HepG2 (cell line): ENCODE data around the gene ALDH18A1. TPM values are rescaled to one million over a fixed set of nuclear protein-coding genes. Genes with fewer than 3 reads are reported as not detected.

Source experiments
- AGO1 ChIP-seq: fragments of 200-400 bp; formaldehyde crosslinking; IDR thresholded peaks from 2 replicates; pipeline ENCODE4 v1.6.1; 2017; ENCODE audit warnings: mild to moderate bottlenecking, low read depth, low read length, moderate library complexity; ENCODE audit not compliant: poor library complexity, severe bottlenecking
- DMAP1 ChIP-seq: IDR thresholded peaks from 2 replicates; pipeline ENCODE4 v1.6.1; 2016
- ELF1 ChIP-seq: sonication (generic); formaldehyde crosslinking; IDR thresholded peaks from 2 replicates; pipeline ENCODE4 v1.4.0; 2020; ENCODE audit warnings: missing genetic modification reagents
- SMARCE1 ChIP-seq: fragments of 450-650 bp; IDR thresholded peaks from 2 replicates; pipeline ENCODE4 v1.6.1; 2017; ENCODE audit warnings: borderline replicate concordance
- SOX6 ChIP-seq, 2 experiments: fragments of 450-650 bp in 1 of 2; sonication (generic) in 1 of 2; formaldehyde crosslinking in 1 of 2; IDR thresholded peaks; 2 replicates each; pipeline versions ENCODE4 v1.4.0 to v1.6.1; 2017 to 2020; ENCODE audit warnings: antibody characterized with exemption in 1 of 2, mild to moderate bottlenecking in 1 of 2, missing genetic modification reagents in 1 of 2
- ZFP41 ChIP-seq: sonication (generic); formaldehyde crosslinking; IDR thresholded peaks from 2 replicates; pipeline ENCODE4 v1.4.0; 2020; ENCODE audit warnings: mild to moderate bottlenecking, missing genetic modification reagents, borderline replicate concordance
- ZNF333 ChIP-seq: sonication (generic); formaldehyde crosslinking; IDR thresholded peaks from 2 replicates; pipeline ENCODE4 v1.4.0; 2020; ENCODE audit warnings: mild to moderate bottlenecking, missing genetic modification reagents, borderline replicate concordance
- ZNF556 ChIP-seq: sonication (generic); formaldehyde crosslinking; IDR thresholded peaks from 2 replicates; pipeline ENCODE4 v1.4.0; 2020; ENCODE audit warnings: mild to moderate bottlenecking, missing genetic modification reagents, borderline replicate concordance
- ZNF766 ChIP-seq: sonication (generic); formaldehyde crosslinking; IDR thresholded peaks from 2 replicates; pipeline ENCODE4 v1.5.0; 2020; ENCODE audit warnings: missing genetic modification reagents, borderline replicate concordance
- ZNF883 ChIP-seq: sonication (generic); formaldehyde crosslinking; IDR thresholded peaks from 2 replicates; pipeline ENCODE4 v1.5.1; 2020; ENCODE audit warnings: mild to moderate bottlenecking, missing genetic modification reagents; ENCODE audit errors: not compliant biosample characterization
- polyA plus RNA-seq, 8 experiments: library from polyadenylated mRNA; depleted of rRNA in 3 of 8; stranded (reverse) in 7 of 8; unstranded in 1 of 8; fragments of >200 nt; fragmentation: Illumina TruSeq in 4 of 8; extraction: Trizol in 4 of 8; gene quantifications; 2 replicates each; pipeline versions ENCODE4 v1.2.1 to v1.2.3, GENCODE V29; 2011 to 2016; ENCODE audit warnings: low read depth in 4 of 8, missing spikeins in 1 of 8, mixed read lengths in 1 of 8; ENCODE audit not compliant: insufficient read depth in 1 of 8
- total RNA-seq, 5 experiments: library from RNA; depleted of rRNA; stranded (reverse); fragments of >200 nt; fragmentation: Illumina TruSeq; extraction: Trizol; gene quantifications; 2 replicates each; pipeline ENCODE4 v1.2.3, GENCODE V29; 2016; ENCODE audit warnings: low read depth in 1 of 5
- TF ChIP-seq, protein P1 (sequence below): fragments of 450-650 bp; IDR thresholded peaks from 2 replicates; pipeline ENCODE4 v1.6.1; 2017
- TF ChIP-seq, protein P2 (sequence below): sonication (generic); formaldehyde crosslinking; IDR thresholded peaks from 2 replicates; pipeline ENCODE4 v1.4.0; 2020; ENCODE audit warnings: missing genetic modification reagents, mild to moderate bottlenecking, borderline replicate concordance
- TF ChIP-seq, protein P3 (sequence below): sonication (generic); formaldehyde crosslinking; IDR thresholded peaks from 2 replicates; pipeline ENCODE4 v1.4.0; 2020; ENCODE audit warnings: mild to moderate bottlenecking, missing genetic modification reagents
- TF ChIP-seq, protein P4 (sequence below): IDR thresholded peaks from 2 replicates; pipeline ENCODE4 v1.6.1; 2016; ENCODE audit warnings: low read depth, control low read depth
- TF ChIP-seq, protein P5 (sequence below): sonication (generic); formaldehyde crosslinking; IDR thresholded peaks from 2 replicates; pipeline ENCODE4 v1.4.0; 2020; ENCODE audit warnings: missing genetic modification reagents
- TF ChIP-seq, protein P6 (sequence below): fragments of 450-650 bp; IDR thresholded peaks from 2 replicates; pipeline ENCODE4 v1.6.1; 2017; ENCODE audit warnings: mild to moderate bottlenecking

ALDH18A1 gene
- total and polyA plus RNA-seq, 2 of the 13 experiments (the other 11 are each of a cell fraction or from before 2014, with no cell fraction given) = 180 to 263 TPM

DNA sequence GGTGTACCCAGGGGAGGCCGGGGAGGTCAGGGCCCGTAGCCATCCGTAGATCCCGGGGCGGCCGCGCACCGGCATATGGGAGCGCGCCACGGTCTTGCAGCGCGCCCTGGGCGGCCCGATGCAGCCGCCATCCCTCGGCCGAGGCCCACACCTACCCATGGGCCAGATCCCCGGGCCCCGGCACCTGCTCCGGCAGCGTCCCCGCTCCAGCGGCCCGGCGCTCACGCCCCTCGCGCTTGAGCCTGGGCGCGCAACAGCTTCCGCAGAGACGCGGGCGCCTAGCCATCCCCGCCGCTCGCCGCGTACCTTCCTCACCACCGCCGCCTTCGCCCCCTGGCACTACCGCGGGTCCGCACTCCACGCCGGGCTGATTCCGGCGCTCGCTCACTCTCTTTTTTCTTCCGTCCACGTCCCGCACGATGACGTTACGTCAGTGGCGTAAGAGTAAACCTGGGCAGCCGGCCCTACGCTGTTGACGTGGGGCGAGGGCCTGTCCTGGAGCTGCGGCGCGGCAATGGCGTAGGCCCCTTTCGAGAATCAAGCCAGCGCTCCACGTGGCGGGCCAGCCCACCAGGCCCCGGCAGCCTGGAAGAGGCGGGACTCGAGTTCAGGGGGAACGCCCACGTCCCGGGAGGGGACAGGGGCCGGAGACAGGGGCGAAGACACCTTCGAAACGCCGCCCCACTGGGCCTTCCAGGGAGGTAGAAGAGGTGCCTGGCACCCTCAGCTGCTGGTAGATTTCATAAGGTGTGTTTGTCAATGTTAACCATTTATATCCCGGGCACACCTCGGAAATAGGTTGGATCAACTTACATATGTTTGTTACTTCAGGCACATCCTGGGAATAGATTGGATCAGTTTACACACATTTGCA is at the start of gene ALDH18A1 (continued):
- TF ChIP-seq, protein P1, sequence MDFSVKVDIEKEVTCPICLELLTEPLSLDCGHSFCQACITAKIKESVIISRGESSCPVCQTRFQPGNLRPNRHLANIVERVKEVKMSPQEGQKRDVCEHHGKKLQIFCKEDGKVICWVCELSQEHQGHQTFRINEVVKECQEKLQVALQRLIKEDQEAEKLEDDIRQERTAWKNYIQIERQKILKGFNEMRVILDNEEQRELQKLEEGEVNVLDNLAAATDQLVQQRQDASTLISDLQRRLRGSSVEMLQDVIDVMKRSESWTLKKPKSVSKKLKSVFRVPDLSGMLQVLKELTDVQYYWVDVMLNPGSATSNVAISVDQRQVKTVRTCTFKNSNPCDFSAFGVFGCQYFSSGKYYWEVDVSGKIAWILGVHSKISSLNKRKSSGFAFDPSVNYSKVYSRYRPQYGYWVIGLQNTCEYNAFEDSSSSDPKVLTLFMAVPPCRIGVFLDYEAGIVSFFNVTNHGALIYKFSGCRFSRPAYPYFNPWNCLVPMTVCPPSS = no peak
- TF ChIP-seq ZNF333 (CRISPR knock-in tag) = peak; percentile 43; the same call in 1 of the 2 replicates
- TF ChIP-seq SMARCE1 = no peak
- TF ChIP-seq, protein P2, sequence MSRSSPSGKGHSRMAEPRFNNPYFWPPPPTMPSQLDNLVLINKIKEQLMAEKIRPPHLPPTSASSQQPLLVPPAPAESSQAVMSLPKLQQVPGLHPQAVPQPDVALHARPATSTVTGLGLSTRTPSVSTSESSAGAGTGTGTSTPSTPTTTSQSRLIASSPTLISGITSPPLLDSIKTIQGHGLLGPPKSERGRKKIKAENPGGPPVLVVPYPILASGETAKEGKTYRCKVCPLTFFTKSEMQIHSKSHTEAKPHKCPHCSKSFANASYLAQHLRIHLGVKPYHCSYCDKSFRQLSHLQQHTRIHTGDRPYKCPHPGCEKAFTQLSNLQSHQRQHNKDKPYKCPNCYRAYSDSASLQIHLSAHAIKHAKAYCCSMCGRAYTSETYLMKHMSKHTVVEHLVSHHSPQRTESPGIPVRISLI (CRISPR knock-in tag) = no peak; the same call in 1 of the 2 replicates
- TF ChIP-seq, protein P3, sequence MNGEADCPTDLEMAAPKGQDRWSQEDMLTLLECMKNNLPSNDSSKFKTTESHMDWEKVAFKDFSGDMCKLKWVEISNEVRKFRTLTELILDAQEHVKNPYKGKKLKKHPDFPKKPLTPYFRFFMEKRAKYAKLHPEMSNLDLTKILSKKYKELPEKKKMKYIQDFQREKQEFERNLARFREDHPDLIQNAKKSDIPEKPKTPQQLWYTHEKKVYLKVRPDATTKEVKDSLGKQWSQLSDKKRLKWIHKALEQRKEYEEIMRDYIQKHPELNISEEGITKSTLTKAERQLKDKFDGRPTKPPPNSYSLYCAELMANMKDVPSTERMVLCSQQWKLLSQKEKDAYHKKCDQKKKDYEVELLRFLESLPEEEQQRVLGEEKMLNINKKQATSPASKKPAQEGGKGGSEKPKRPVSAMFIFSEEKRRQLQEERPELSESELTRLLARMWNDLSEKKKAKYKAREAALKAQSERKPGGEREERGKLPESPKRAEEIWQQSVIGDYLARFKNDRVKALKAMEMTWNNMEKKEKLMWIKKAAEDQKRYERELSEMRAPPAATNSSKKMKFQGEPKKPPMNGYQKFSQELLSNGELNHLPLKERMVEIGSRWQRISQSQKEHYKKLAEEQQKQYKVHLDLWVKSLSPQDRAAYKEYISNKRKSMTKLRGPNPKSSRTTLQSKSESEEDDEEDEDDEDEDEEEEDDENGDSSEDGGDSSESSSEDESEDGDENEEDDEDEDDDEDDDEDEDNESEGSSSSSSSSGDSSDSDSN = peak; percentile 90
- peak; percentile 71 for TF ChIP-seq ZNF883
- TF ChIP-seq, protein P4, sequence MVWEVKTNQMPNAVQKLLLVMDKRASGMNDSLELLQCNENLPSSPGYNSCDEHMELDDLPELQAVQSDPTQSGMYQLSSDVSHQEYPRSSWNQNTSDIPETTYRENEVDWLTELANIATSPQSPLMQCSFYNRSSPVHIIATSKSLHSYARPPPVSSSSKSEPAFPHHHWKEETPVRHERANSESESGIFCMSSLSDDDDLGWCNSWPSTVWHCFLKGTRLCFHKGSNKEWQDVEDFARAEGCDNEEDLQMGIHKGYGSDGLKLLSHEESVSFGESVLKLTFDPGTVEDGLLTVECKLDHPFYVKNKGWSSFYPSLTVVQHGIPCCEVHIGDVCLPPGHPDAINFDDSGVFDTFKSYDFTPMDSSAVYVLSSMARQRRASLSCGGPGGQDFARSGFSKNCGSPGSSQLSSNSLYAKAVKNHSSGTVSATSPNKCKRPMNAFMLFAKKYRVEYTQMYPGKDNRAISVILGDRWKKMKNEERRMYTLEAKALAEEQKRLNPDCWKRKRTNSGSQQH (CRISPR knock-in tag) = no peak; the same call in 1 of the 2 replicates
- TF ChIP-seq AGO1 = peak; percentile 100
- TF ChIP-seq ZNF766 = no peak; the same call in 1 of the 2 replicates
- TF ChIP-seq ELF1 (CRISPR knock-in tag) = peak; percentile 59
- TF ChIP-seq, protein P5, sequence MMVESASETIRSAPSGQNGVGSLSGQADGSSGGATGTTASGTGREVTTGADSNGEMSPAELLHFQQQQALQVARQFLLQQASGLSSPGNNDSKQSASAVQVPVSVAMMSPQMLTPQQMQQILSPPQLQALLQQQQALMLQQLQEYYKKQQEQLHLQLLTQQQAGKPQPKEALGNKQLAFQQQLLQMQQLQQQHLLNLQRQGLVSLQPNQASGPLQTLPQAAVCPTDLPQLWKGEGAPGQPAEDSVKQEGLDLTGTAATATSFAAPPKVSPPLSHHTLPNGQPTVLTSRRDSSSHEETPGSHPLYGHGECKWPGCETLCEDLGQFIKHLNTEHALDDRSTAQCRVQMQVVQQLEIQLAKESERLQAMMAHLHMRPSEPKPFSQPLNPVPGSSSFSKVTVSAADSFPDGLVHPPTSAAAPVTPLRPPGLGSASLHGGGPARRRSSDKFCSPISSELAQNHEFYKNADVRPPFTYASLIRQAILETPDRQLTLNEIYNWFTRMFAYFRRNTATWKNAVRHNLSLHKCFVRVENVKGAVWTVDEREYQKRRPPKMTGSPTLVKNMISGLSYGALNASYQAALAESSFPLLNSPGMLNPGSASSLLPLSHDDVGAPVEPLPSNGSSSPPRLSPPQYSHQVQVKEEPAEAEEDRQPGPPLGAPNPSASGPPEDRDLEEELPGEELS (CRISPR knock-in tag) = peak; percentile 34; the same call in 1 of the 2 replicates
- TF ChIP-seq DMAP1 (CRISPR knock-in tag) = peak; percentile 95; the same call in 1 of the 2 replicates
- TF ChIP-seq SOX6 (IDR thresholded peaks at IDR 0.05) = no peak
- TF ChIP-seq SOX6 (CRISPR knock-in tag; IDR thresholded peaks at IDR 0.05) = peak; percentile 55
- TF ChIP-seq, protein P6, sequence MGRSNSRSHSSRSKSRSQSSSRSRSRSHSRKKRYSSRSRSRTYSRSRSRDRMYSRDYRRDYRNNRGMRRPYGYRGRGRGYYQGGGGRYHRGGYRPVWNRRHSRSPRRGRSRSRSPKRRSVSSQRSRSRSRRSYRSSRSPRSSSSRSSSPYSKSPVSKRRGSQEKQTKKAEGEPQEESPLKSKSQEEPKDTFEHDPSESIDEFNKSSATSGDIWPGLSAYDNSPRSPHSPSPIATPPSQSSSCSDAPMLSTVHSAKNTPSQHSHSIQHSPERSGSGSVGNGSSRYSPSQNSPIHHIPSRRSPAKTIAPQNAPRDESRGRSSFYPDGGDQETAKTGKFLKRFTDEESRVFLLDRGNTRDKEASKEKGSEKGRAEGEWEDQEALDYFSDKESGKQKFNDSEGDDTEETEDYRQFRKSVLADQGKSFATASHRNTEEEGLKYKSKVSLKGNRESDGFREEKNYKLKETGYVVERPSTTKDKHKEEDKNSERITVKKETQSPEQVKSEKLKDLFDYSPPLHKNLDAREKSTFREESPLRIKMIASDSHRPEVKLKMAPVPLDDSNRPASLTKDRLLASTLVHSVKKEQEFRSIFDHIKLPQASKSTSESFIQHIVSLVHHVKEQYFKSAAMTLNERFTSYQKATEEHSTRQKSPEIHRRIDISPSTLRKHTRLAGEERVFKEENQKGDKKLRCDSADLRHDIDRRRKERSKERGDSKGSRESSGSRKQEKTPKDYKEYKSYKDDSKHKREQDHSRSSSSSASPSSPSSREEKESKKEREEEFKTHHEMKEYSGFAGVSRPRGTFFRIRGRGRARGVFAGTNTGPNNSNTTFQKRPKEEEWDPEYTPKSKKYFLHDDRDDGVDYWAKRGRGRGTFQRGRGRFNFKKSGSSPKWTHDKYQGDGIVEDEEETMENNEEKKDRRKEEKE = no peak
- TF ChIP-seq ZFP41 = peak; percentile 49; the same call in 1 of the 2 replicates
- no peak for TF ChIP-seq ZNF556 (CRISPR knock-in tag)
